OCI-LY3 (cell line): ENCODE measurements around the gene TOX3.

Experiments
- CTCF ChIP-seq: fragments of 200-600, 300-600 bp; sonication (generic); IDR thresholded peaks from 2 replicates; pipeline ENCODE4 v1.5.1; 2014; ENCODE audit warnings: antibody characterized with exemption, low read length, low read depth
- EZH2phosphoT487 ChIP-seq: fragments of 200-600 bp; shearing (Covaris generic); IDR thresholded peaks from 2 replicates; pipeline ENCODE4 v1.6.1; 2018; ENCODE audit warnings: antibody characterized with exemption, mixed run types, low read depth

- no peak for TF ChIP-seq CTCF
- TF ChIP-seq EZH2phosphoT487: no peak
These were observed 15.8 kb upstream of the TOX3 start for GRCh38 chr16:52562770-52563169.
